HepG2 (cell line): Measurements from ENCODE around the gene KRT36. TPM values are rescaled to one million over a fixed set of nuclear protein-coding genes. Genes with fewer than 3 reads are reported as not detected.
A peak's percentile ranks its signal among the peaks of the same experiment; 100 is the strongest.

Experiments
- CEBPZ ChIP-seq: IDR thresholded peaks from 2 replicates; pipeline ENCODE4 v1.6.1; 2012; ENCODE audit warnings: low read length, improper control_type of control experiment
- MAF1 ChIP-seq: sonication (generic); formaldehyde crosslinking; IDR thresholded peaks from 2 replicates; pipeline ENCODE4 v1.5.0; 2020; ENCODE audit warnings: missing genetic modification reagents, borderline replicate concordance
- RNF219 ChIP-seq: sonication (generic); formaldehyde crosslinking; IDR thresholded peaks from 2 replicates; pipeline ENCODE4 v1.5.0; 2020; ENCODE audit warnings: mild to moderate bottlenecking, missing genetic modification reagents
- SMC3 ChIP-seq: IDR thresholded peaks from 2 replicates; pipeline ENCODE4 v1.6.1; 2011; ENCODE audit warnings: low read length, improper control_type of control experiment
- ZNF749 ChIP-seq: sonication (generic); formaldehyde crosslinking; IDR thresholded peaks from 2 replicates; pipeline ENCODE4 v1.8.0; 2022; ENCODE audit warnings: mild to moderate bottlenecking, missing genetic modification reagents, moderate library complexity, borderline replicate concordance
- polyA plus RNA-seq, 8 experiments: library from polyadenylated mRNA; depleted of rRNA in 3 of 8; stranded (reverse) in 7 of 8; unstranded in 1 of 8; fragments of >200 nt; fragmentation: Illumina TruSeq in 4 of 8; extraction: Trizol in 4 of 8; gene quantifications; 2 replicates each; pipeline versions ENCODE4 v1.2.1 to v1.2.3, GENCODE V29; 2011 to 2016; ENCODE audit warnings: low read depth in 4 of 8, missing spikeins in 1 of 8, mixed read lengths in 1 of 8; ENCODE audit not compliant: insufficient read depth in 1 of 8
- total RNA-seq, 5 experiments: library from RNA; depleted of rRNA; stranded (reverse); fragments of >200 nt; fragmentation: Illumina TruSeq; extraction: Trizol; gene quantifications; 2 replicates each; pipeline ENCODE4 v1.2.3, GENCODE V29; 2016; ENCODE audit warnings: low read depth in 1 of 5
- TF ChIP-seq, protein P1 (sequence below): sonication (generic); formaldehyde crosslinking; IDR thresholded peaks from 2 replicates; pipeline ENCODE4 v1.8.0; 2022; ENCODE audit warnings: mild to moderate bottlenecking, missing genetic modification reagents, borderline replicate concordance
- TF ChIP-seq, protein P2 (sequence below): sonication (generic); formaldehyde crosslinking; IDR thresholded peaks from 2 replicates; pipeline ENCODE4 v1.4.0; 2020; ENCODE audit warnings: mild to moderate bottlenecking, missing genetic modification reagents
- TF ChIP-seq, protein P3 (sequence below): sonication (generic); formaldehyde crosslinking; IDR thresholded peaks from 2 replicates; pipeline ENCODE4 v1.5.1; 2020; ENCODE audit warnings: mild to moderate bottlenecking, missing genetic modification reagents, moderate library complexity
- TF ChIP-seq, protein P4 (sequence below): sonication (generic); formaldehyde crosslinking; IDR thresholded peaks from 2 replicates; pipeline ENCODE4 v1.8.0; 2022; ENCODE audit warnings: missing genetic modification reagents, mild to moderate bottlenecking, inconsistent platforms, borderline replicate concordance
- TF ChIP-seq, protein P5 (sequence below): sonication (generic); formaldehyde crosslinking; IDR thresholded peaks from 2 replicates; pipeline ENCODE4 v1.4.0; 2020; ENCODE audit warnings: missing genetic modification reagents, low read depth, mild to moderate bottlenecking, borderline replicate concordance

The KRT36 gene
- total and polyA plus RNA-seq, 2 of the 13 experiments (the other 11 are each of a cell fraction or from before 2014, with no cell fraction given) = not detected

- TF ChIP-seq, protein P1, sequence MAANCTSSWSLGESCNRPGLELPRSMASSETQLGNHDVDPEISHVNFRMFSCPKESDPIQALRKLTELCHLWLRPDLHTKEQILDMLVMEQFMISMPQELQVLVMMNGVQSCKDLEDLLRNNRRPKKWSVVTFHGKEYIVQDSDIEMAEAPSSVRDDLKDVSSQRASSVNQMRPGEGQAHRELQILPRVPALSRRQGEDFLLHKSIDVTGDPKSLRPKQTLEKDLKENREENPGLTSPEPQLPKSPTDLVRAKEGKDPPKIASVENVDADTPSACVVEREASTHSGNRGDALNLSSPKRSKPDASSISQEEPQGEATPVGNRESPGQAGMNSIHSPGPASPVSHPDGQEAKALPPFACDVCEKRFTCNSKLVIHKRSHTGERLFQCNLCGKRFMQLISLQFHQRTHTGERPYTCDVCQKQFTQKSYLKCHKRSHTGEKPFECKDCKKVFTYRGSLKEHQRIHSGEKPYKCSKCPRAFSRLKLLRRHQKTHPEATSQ (CRISPR knock-in tag) = no peak
- no peak for TF ChIP-seq RNF219
- no peak for TF ChIP-seq MAF1 (CRISPR knock-in tag)
- TF ChIP-seq, protein P2, sequence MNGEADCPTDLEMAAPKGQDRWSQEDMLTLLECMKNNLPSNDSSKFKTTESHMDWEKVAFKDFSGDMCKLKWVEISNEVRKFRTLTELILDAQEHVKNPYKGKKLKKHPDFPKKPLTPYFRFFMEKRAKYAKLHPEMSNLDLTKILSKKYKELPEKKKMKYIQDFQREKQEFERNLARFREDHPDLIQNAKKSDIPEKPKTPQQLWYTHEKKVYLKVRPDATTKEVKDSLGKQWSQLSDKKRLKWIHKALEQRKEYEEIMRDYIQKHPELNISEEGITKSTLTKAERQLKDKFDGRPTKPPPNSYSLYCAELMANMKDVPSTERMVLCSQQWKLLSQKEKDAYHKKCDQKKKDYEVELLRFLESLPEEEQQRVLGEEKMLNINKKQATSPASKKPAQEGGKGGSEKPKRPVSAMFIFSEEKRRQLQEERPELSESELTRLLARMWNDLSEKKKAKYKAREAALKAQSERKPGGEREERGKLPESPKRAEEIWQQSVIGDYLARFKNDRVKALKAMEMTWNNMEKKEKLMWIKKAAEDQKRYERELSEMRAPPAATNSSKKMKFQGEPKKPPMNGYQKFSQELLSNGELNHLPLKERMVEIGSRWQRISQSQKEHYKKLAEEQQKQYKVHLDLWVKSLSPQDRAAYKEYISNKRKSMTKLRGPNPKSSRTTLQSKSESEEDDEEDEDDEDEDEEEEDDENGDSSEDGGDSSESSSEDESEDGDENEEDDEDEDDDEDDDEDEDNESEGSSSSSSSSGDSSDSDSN (CRISPR knock-in tag) = 0 out of 2 replicates have a peak, but pooled peaks have one; percentile 25
- TF ChIP-seq SMC3 = peak; percentile 68
- no peak for TF ChIP-seq ZNF749 (CRISPR knock-in tag)
- TF ChIP-seq, protein P3, sequence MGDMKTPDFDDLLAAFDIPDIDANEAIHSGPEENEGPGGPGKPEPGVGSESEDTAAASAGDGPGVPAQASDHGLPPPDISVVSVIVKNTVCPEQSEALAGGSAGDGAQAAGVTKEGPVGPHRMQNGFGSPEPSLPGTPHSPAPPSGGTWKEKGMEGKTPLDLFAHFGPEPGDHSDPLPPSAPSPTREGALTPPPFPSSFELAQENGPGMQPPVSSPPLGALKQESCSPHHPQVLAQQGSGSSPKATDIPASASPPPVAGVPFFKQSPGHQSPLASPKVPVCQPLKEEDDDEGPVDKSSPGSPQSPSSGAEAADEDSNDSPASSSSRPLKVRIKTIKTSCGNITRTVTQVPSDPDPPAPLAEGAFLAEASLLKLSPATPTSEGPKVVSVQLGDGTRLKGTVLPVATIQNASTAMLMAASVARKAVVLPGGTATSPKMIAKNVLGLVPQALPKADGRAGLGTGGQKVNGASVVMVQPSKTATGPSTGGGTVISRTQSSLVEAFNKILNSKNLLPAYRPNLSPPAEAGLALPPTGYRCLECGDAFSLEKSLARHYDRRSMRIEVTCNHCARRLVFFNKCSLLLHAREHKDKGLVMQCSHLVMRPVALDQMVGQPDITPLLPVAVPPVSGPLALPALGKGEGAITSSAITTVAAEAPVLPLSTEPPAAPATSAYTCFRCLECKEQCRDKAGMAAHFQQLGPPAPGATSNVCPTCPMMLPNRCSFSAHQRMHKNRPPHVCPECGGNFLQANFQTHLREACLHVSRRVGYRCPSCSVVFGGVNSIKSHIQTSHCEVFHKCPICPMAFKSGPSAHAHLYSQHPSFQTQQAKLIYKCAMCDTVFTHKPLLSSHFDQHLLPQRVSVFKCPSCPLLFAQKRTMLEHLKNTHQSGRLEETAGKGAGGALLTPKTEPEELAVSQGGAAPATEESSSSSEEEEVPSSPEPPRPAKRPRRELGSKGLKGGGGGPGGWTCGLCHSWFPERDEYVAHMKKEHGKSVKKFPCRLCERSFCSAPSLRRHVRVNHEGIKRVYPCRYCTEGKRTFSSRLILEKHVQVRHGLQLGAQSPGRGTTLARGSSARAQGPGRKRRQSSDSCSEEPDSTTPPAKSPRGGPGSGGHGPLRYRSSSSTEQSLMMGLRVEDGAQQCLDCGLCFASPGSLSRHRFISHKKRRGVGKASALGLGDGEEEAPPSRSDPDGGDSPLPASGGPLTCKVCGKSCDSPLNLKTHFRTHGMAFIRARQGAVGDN = peak; percentile 30; the same call in 1 of the 2 replicates
- TF ChIP-seq, protein P4, sequence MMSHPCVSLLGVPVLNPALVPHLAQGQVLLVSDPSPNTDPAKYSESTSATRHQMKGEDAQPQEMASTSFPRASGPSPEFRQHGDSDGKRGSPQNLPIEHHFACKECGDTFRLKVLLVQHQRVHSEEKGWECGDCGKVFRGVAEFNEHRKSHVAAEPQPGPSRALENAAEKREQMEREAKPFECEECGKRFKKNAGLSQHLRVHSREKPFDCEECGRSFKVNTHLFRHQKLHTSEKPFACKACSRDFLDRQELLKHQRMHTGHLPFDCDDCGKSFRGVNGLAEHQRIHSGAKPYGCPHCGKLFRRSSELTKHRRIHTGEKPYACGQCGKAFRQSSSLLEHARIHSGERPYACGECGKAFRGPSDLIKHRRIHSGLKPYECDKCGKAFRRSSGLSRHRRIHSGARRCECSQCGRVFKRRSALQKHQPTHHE (CRISPR knock-in tag) = no peak
- TF ChIP-seq CEBPZ = no peak
- TF ChIP-seq, protein P5, sequence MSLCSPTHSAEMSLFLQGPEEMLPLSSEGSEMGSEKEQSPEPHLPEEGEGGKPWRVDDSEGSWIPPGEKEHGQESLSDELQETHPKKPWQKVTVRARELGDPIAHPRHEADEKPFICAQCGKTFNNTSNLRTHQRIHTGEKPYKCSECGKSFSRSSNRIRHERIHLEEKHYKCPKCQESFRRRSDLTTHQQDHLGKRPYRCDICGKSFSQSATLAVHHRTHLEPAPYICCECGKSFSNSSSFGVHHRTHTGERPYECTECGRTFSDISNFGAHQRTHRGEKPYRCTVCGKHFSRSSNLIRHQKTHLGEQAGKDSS = no peak
Measured at GRCh38 chr17:41486809-41487530, 2.7 kb downstream of the KRT36 start (continued).
